A204.1 (cell line): ENCODE measurements around the gene SLC24A1.

Experiments used
- FAIRE-seq: peaks from 2 replicates; lab custom pipeline; 2012; peaks lifted over from hg19 to GRCh38; lab: Jason Lieb, UNC

SLC24A1 gene

DNA sequence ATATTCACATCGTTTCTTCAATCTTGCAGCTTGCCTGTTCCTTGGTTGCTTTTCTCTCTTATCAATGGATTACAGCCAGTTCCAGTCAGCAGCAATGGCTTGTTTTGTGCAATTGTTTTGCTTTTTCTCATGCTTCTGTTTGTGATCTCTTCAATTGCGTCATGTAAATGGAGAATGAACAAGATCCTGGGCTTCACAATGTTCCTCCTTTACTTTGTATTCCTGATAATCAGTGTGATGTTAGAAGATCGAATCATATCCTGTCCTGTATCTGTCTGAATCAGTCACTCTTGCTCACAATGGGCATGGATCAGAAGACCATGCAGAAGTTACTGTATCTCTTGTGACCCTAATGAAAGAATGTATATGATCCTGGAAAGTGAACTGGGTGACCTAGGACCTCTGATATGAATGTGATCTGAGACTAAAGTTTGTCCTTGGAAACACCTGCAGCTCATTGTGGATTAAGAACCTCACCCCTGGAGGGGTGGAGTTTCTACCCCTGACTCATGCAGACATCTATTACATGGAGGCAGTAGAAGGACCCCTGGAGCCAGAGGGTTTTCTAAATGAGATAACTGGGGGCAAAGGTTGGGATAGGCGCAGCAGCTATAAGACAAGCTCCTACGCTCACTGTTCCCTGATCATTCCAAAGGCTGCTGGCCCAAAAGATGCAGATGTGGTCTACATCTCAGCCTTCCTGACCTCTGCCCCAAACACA, 32.2 kb downstream of the SLC24A1 start:
- no peak for FAIRE-seq

DNA sequence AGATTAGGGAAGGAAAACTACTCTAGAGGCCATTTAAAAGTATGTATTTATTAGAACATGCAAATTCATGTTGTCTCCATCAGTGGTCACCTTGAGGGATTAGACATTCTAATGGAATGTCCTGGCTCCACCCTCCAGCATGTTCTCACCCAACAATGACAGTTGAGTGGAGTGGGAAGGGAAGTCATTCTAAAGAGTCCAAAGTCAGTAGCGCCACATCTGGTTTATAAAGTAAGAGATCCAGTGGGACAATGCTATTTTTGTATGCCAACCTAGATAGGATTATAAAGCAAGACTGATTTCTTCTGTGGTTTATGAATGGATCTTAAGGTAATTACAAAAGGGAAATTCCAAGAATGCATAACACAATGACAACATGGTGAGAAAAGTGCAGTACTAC, 33.3 kb downstream of the SLC24A1 start:
- FAIRE-seq = no peak

DNA sequence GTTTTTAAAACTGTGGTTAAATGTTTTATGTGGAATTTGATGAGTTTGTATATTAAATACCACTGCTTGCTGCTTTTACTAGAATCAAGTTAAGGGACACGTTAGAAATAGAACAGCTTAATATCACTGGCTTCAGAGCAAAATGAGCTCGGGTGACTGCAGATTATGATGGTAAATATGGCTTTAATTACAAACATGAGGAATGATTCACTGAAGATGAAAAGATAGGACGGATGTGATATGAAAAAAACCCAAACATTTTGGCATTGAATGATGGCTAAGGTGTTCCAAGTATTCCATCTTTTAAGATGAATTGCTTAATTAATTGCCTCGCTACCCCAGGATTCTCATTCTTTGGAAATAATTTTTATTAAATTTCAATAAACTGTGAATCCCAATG, 33.7 kb downstream of the SLC24A1 start:
- no peak for FAIRE-seq

DNA sequence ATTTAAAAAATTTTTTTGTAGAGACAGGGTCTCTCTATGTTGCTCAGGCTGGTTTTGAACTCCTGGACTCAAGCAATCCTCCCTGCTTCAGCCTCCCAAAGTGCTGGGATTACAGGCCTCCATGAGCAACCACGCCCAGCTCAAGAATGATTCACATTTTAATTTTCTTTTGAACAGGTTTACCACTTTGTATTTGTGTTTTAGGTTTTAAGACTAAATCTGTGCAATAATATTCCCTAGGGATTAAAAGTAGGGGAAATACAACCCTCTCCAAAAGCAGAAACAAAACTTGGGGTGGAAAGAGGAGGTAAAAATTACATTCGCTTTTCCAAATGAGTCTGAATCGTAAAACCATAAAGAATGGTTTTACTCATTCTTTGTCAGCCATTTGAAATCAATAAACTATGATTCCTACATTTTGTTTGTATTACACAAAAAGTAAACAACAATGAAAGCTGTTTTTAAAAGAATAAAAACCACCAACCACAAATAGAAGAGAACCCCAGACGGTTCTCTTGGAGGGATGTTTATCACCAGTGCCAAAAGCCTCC, 37.8 kb downstream of the SLC24A1 start:
- FAIRE-seq = no peak

DNA sequence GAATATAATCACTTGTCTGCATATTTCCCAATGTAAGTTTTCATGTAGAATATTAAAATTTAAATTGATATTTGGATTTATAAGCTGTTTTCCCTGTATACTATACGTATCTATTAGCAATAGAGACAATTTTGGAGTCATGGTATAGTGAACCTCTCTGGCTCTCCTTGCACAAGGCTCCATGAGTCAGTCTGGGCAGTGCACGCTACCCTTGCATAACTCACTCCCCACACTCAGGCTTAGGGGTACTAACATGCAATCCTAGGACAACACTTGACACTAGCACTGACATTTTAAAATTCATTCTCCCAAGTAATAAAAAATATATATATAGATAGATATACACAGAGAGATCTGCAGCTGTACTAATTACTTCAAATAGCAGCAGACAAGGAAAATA, 39.2 kb downstream of the SLC24A1 start:
- FAIRE-seq = no peak

DNA sequence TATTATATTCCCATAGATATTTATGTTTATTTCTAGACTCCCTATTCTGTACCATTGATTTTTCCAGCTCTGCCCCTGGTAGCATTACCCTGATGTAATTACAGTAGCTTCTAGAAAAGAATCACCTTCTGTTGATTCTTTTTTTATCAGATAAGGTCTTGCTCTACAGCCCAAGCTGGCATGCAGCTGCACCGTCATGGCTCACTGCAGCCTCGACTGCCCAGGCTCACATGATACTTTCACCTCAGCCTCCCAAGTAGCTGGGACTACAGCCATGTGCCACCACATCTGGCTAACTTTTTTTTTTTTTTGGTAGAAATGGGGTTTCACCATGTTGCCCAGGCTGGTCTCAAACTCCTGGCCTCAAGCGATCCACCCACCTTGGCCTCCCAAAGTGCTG, 41.8 kb downstream of the SLC24A1 start:
- FAIRE-seq = no peak

DNA sequence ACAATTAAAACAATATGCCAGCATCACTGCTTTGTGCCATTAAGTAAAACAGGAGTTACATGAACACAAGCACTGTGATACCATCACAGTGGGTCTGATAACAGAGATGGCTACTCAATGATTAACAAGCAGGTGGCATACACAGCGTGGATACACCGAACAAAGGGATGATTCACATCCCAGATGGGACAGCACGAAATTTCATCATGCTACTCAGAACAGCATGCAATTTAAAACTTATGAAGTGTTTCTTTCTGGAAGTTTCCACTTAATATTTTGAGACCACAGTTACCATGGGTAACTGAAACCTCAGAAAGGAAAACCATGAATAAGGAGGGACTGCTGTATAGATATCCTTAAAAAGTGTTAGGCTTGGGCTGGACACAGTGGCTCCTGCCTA, 44.5 kb downstream of the SLC24A1 start:
- FAIRE-seq = no peak

DNA sequence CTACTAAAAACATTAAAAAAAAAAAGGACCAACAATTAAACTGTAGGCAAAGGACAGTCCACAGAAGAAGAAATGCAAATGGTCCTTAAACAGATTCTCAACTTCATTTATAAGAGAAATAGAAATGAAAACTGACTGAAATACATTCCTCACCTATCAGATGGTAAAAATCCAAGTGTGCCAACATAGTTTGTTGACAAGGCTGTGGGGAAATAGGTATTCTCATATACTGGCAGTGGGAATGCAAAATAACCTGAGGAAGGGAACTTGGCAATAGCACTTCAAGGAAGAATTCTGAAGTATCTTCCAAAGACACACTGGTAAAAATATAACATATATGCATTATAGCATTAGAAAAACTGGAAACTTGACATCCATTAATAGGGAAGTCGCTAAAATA, 53.8 kb downstream of the SLC24A1 start:
- FAIRE-seq = no peak

DNA sequence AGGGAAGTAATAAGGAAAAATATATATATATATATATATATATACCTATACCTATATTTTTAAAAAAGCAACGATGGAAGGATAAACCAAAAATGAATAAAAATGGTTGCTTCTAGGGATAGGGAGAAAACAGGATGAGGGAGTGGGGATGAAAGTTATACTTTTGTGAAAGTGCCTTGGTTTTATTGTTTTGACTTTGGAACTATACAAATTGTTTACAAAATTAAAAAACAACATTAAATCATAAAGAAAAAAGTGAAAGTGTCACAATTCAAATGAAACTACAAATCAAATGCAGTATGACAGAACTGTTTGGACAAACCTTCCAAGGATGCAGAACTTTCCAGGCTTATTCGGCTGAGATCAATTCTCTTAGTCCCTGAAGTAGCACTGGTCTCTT, 54.4 kb downstream of the SLC24A1 start:
- FAIRE-seq = no peak

DNA sequence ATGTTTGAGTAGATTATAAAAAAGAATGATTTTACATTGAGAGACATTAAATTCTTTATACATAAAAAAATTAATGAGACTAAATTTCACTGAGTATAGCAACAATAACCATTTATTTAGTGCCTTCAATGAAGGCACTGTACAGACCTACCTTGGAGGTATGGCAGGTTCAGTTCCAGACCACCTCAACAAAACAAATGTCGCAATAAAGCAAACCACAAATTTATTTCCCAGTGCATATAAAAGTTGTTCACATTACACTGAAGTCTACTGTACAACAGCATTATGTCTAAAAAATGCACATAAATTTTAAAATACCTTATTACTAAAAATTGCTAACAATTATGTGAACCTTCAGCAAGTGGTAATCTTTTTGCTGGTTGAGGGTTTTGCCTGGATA, 58.8 kb downstream of the SLC24A1 start:
- no peak for FAIRE-seq

DNA sequence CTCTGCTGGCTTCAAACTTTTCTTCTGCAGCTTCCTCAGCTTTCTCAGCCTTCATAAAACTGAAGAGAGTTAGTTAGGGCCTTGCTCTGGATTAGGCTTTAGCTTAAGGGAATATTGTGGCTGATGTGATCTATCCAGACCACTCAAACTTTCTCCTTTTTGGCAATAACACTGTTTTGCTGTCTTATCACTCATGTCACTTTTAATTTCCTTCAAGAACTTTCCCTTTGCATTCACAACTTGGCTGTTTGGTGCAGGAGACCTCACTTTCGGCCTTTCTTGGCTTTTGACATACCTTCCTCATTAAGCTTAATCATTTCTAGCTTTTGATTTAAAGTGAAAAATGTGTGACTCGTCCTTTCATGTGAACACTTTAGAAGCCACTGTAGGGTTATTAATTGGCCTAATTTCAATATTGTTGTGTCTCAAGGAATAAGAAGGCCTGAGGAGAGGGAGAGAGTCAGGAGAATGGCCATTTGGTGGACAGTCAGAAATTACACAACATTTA, 60.7 kb downstream of the SLC24A1 start:
- no peak for FAIRE-seq

DNA sequence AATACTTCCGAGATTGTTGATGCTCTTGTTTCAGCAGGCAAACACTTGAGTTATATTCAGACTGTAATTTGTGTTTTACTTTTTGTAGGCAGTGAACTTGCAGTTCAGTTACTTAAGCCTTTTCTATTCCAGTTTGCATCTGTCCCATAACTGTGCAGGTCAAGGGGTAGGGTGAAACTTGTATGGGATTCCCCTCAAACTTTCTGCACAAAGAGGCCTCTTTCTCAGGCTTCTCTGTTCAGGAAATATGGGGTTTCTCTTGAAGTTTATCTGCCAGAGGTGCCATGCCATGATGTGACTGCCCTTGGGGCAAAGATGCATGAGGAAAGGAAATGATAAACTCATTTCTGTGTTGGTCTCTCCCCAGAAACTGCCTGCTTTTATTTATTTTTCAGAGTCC, 66.7 kb downstream of the SLC24A1 start:
- no peak for FAIRE-seq

DNA sequence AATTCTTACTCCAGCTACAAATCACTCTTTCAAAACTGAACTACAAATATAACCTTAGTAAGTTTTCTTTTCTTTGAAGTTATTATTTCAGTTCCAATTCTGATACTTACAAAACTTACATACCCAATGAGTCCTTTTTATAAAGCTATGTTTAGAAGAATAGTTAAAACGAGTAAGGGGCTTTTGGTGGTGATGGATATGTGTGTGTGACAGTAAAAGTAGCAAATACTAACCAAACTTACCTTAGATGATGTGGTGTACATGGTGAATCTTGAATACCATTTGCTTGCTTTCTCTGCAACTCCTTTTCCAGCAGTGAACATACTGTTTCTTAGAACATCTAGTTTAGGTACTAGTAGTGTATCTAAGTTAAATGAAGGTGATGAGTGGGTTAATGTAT, 68.4 kb downstream of the SLC24A1 start:
- FAIRE-seq = no peak

DNA sequence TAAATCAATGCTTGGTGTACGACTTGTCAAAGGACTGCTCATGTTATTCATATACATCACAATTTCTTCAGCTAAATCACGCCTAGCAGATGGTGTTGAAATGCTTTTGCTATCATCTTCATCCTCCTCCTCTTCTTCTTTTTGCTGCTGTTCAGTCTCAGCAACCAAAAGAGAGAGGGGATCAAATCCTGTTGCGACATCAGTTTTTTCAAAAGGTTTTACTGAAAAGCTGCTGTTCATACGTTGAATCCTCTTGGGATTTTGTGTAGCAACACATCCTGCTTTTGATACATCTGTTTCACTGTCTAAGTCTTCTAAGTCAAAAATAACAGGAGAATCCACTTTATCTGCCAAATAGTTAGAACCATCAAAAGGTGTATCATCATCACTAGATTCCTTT, 69.0 kb downstream of the SLC24A1 start:
- FAIRE-seq = no peak

DNA sequence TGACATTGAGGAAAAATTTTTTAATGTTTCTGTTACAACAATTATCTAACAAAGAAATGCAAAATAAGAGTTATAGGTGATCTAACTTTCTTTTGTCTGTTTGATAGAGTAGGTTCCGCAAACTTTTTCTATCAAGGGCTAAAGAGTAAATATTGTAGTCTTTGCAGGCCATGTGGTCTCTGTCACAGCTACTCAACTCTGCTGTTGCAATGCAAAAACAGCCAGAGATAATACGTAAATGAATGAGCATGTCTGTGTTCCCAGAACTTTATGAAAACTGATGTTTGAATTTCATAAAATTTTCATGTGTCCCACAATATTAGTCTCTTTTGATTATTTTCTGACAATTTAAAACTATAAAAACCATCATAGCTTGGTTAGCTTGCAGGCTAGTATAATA, 73.3 kb downstream of the SLC24A1 start:
- FAIRE-seq = no peak
